ENCODE data around the gene STMN1. TPM values are rescaled to one million over a fixed set of nuclear protein-coding genes. Genes with fewer than 3 reads are reported as not detected.
A peak's percentile ranks its signal among the peaks of the same experiment; 100 is the strongest.

Gene STMN1
- total RNA-seq (2021; ENCODE audit: unreplicated experiment), result 368 TPM
- polyA plus RNA-seq (2012), result 101 and 192 TPM in 2 replicates
- percentile 87 among the genes with signal in this experiment for Bru-seq, nascent RNA
- percentile 95 among the genes with signal in this experiment for BruChase-seq, experiment 1, labeled RNA remaining after a 6-hour chase
- percentile 88 among the genes with signal in this experiment for BruChase-seq, experiment 2, labeled RNA remaining after a 2-hour chase
- long read RNA-seq, transcript STMN1-206 (5 exons, 1,504 nt), result major isoform, 142 of 177 reads
- long read RNA-seq, partial matches to known transcripts, result 15 of 177 reads
- long read RNA-seq, other reads (novel, unspliced or antisense), result 18 of 177 reads

GRCh38 chr1:25905680-25906643 lies at the start of gene STMN1:
STMN1 (minus strand) TSS chr1:25906419; CDS start chr1:25904676, 1,743 bp downstream.
- H3K4me2 ChIP-seq (ENCODE audit: low read length), result peak within 1 kb of the TSS; percentile 93
- ChIA-PET RAD21 (ENCODE audit: low non-redundant PET in 1 of 2, low total read pairs in 2 of 2, uncharacterized antibody in 2 of 2, unreplicated experiment in 2 of 2) (interaction anchor here in 1 of 2 experiments (0.5 kb wide), 1 partner anchor 75 kb away, joined by 9 read pairs; no protein-coding TSS in a partner anchor), CTCF (interaction anchor here (1.2 to 3.3 kb wide), 3 partner anchors 10 to 92 kb away, joined by 3 to 22 read pairs (median 3); partner anchors contain the start of gene PAFAH2), POLR2A (interaction anchor here (0.6 to 1.5 kb wide), 7 partner anchors 14 to 580 kb away, joined by 3 to 7 read pairs (median 3); no protein-coding TSS in a partner anchor)
- ATAC-seq (peak; percentile 85), DNase-seq (ENCODE audit: low read depth, low spot score) (peak; percentile 81)
- intact Hi-C loops (cut with micrococcal nuclease), result no loop called here
- no peaks in the 10 kb centered on the region for H3K9me3 ChIP-seq (ENCODE audit: control insufficient read depth in 1 of 2, insufficient read depth in 1 of 2, low read depth in 1 of 2, low read length in 2 of 2)
- peaks cover 44% of the 10 kb centered on the region for H3K79me2 ChIP-seq (ENCODE audit: insufficient read depth, low read length)
- peak within 1 kb of the TSS; percentile 76 for H3K27ac ChIP-seq (ENCODE audit: low read depth, low read length)
- H3K4me3 ChIP-seq (replicated peaks in 1 of 2; ENCODE audit: low read depth in 1 of 2, low read length in 2 of 2), result peak within 1 kb of the TSS; percentile 74 to 83
- H2AFZ ChIP-seq (ENCODE audit: low read depth, low read length, poor library complexity, severe bottlenecking), result peak within 1 kb of the TSS; percentile 75
- no peaks in the 10 kb centered on the region for H3K9me2 ChIP-seq (ENCODE audit: insufficient read depth)
- BruUV-seq (replicated peaks), result no TSS peak
- peak within 1 kb of the TSS; percentile 85 for H3K9ac ChIP-seq (ENCODE audit: low read length)
- peaks cover 5 to 23% of the 10 kb centered on the region in 2 experiments for H3K4me1 ChIP-seq (ENCODE audit: control insufficient read depth in 1 of 2, insufficient read depth in 2 of 2, low read length in 2 of 2)
- peaks cover 10% of the 10 kb centered on the region for H4K20me1 ChIP-seq (ENCODE audit: insufficient read depth)
- H3K36me3 ChIP-seq (ENCODE audit: control insufficient read depth in 1 of 2, insufficient read depth in 2 of 2, low read length in 2 of 2), result peaks cover 28 to 32% of the 10 kb centered on the region in 2 experiments
- H3K27me3 ChIP-seq (ENCODE audit: insufficient read depth, low read length), result no peaks in the 10 kb centered on the region
- TF ChIP-seq TCF7L2 (IDR thresholded peaks at IDR 0.05; ENCODE audit: borderline replicate concordance, extremely low read depth, insufficient read depth, insufficient read length) (peak; percentile 76), ATF3 (IDR thresholded peaks at IDR 0.05) (no peak), CBX3 (IDR thresholded peaks at IDR 0.05; ENCODE audit: low read depth) (no peak), POLR2AphosphoS5 (IDR thresholded peaks at IDR 0.05; ENCODE audit: low read depth, low read length) (peak; percentile 98), RAD21 (IDR thresholded peaks at IDR 0.05; ENCODE audit: low read depth) (no peak), ZNF274 (IDR thresholded peaks at IDR 0.05; ENCODE audit: low read depth, low read length) (no peak), SP1 (IDR thresholded peaks at IDR 0.05; ENCODE audit: low read depth) (peak; percentile 82), EGR1 (IDR thresholded peaks at IDR 0.05; ENCODE audit: low read depth) (peak; percentile 83), FOSL1 (IDR thresholded peaks at IDR 0.05; ENCODE audit: low read depth) (no peak), MAX (IDR thresholded peaks at IDR 0.05) (peak; percentile 89), ELF1 (IDR thresholded peaks at IDR 0.05; ENCODE audit: borderline replicate concordance, low read depth) (no peak), JUND (IDR thresholded peaks at IDR 0.05) (no peak), YY1 (IDR thresholded peaks at IDR 0.05; ENCODE audit: extremely low read depth, insufficient replicate concordance, low read depth, low read length) (peak; percentile 53), SIN3A (IDR thresholded peaks at IDR 0.05; ENCODE audit: low read depth) (peak; percentile 67), CEBPB (IDR thresholded peaks at IDR 0.05; ENCODE audit: low read depth) (no peak), POLR2A (IDR thresholded peaks at IDR 0.05; ENCODE audit: borderline replicate concordance, extremely low read depth, insufficient read depth, insufficient read length) (peak; percentile 95), ZBTB33 (IDR thresholded peaks at IDR 0.05; ENCODE audit: extremely low read depth, insufficient replicate concordance, low read length) (peak; percentile 15), CTCF (IDR thresholded peaks at IDR 0.05 in 2 of 3, conservative IDR thresholded peaks at IDR 0.05 in 1 of 3; ENCODE audit: borderline replicate concordance in 1 of 3, insufficient read depth in 1 of 3, low read depth in 2 of 3, low read length in 2 of 3) (0 out of 6 replicates have a peak, but pooled peaks of 1 of the 3 experiments have one; percentile 7), ZFX (IDR thresholded peaks at IDR 0.05) (peak; percentile 26; the same call in 1 of the 2 replicates), EZH2 (IDR thresholded peaks at IDR 0.05) (no peak)
